Gastrocnemius medialis (tissue), 4 donors: ENCODE results near the gene TFEB. TPM values are rescaled to one million over a fixed set of nuclear protein-coding genes. Genes with fewer than 3 reads are reported as not detected.

ENCODE experiments used
- ATAC-seq, 2 donors: fragments of 150-250 bp; one replicate each; pipeline ENCODE4 v1.9.1; 2016
- DNase-seq, 2 donors: peaks; one replicate each; pipeline ENCODE4 v3.0.0-alpha.2; 2019
- H3K27ac ChIP-seq, 4 donors: fragments of 200-600 bp; sonication (generic); 1 replicate in 1 of 4; 2 replicates in 3 of 4; pipeline ENCODE4 v1.5.1; 2016 to 2018; ENCODE audit warnings: mild to moderate bottlenecking in 2 of 4, moderate library complexity in 1 of 4
- H3K27me3 ChIP-seq, 3 donors: fragments of 200-600 bp; sonication (generic) in 2 of 3; 1 replicate in 1 of 3; 2 replicates in 2 of 3; pipeline versions ENCODE4 v1.5.1 to v1.6.0; 2016 to 2019; ENCODE audit warnings: mild to moderate bottlenecking in 1 of 3, moderate library complexity in 1 of 3
- H3K36me3 ChIP-seq, 2 donors: fragments of 200-600 bp; sonication (generic) in 1 of 2; one replicate each; pipeline ENCODE4 v1.5.1; 2017 to 2018
- H3K4me1 ChIP-seq, 2 donors: fragments of 200-600 bp; sonication (generic) in 1 of 2; one replicate each; pipeline ENCODE4 v1.5.1; 2016 to 2017; ENCODE audit warnings: mild to moderate bottlenecking in 2 of 2
- H3K4me3 ChIP-seq, 4 donors: fragments of 200-600 bp; sonication (generic) in 3 of 4; 1 replicate in 1 of 4; 2 replicates in 3 of 4; pipeline ENCODE4 v1.5.1; 2016 to 2019; ENCODE audit warnings: mild to moderate bottlenecking in 2 of 4
- H3K9me3 ChIP-seq, 3 donors: fragments of 200-600 bp; sonication (generic) in 2 of 3; 1 replicate in 1 of 3; 2 replicates in 2 of 3; pipeline ENCODE4 v1.5.1; 2016 to 2019
- CTCF ChIP-seq, 5 experiments: fragments of 450-650 bp in 3 of 5; fragments of 200-600 bp in 2 of 5; sonication (generic) in 2 of 5; IDR thresholded peaks in 4 of 5; conservative IDR thresholded peaks in 1 of 5; 1 replicate in 4 of 5; 2 replicates in 1 of 5; pipeline ENCODE4 v1.5.1; 2016 to 2019; ENCODE audit warnings: antibody characterized with exemption in 5 of 5, mild to moderate bottlenecking in 3 of 5, moderate library complexity in 3 of 5
- POLR2A ChIP-seq, 2 donors: fragments of 450-650 bp; IDR thresholded peaks; one replicate each; pipeline ENCODE4 v1.6.1; 2017; ENCODE audit warnings: antibody characterized with exemption in 2 of 2, mild to moderate bottlenecking in 2 of 2, moderate library complexity in 2 of 2
- in situ Hi-C, 4 donors: fragments of 200-750 bp; cut with MboI; loops; one replicate each; pipeline versions ENCODE4 v1.15.0 to v1.8.0; 2017; ENCODE audit warnings: low sequenced_read_pairs in 4 of 4
- intact Hi-C: fragments of 100-400 bp; cut with DNase I; formaldehyde crosslinking; loops from one replicate; pipeline ENCODE4 v1.15.1; 2023; ENCODE audit warnings: low total_unique reads
- total RNA-seq, 4 donors: library from RNA; depleted of rRNA; stranded (reverse); fragments of >200 nt; gene quantifications; one replicate each; pipeline versions ENCODE4 v1.1.0 to v1.2.3, GENCODE V29; 2016

TFEB gene
- total RNA-seq, 4 donors from 2014 or later = 82.8 to 121 (median 93.3) TPM

GRCh38 chr6:41763470-41763869 is 28.1 kb upstream of the TFEB start:
- Histone ChIP-seq H3K27ac (no peak overlapping the region), H3K9me3 (no peaks in the 10 kb centered on the region), H3K36me3 (no peaks in the 10 kb centered on the region), H3K4me1 (no peaks in the 10 kb centered on the region), H3K4me3 (no peak overlapping the region), H3K27me3 (no peaks in the 10 kb centered on the region)
- in situ Hi-C loops (loop anchor here in 1 of 4 donors (25.0 kb wide), 1 partner anchor 151 kb away; no protein-coding TSS in a partner anchor), intact Hi-C loops (no loop called here)
- TF ChIP-seq CTCF (IDR thresholded peaks at IDR 0.05 in 4 of 5, conservative IDR thresholded peaks at IDR 0.05 in 1 of 5) = no peak
- no peak for TF ChIP-seq POLR2A (IDR thresholded peaks at IDR 0.05)
- no peak for DNase-seq
- ATAC-seq = no peak

GRCh38 chr6:41759905-41760579 is 24.6 kb upstream of the TFEB start:
- Histone ChIP-seq H3K27me3 (no peaks in the 10 kb centered on the region), H3K27ac (no peak overlapping the region), H3K4me3 (no peak overlapping the region), H3K36me3 (no peaks in the 10 kb centered on the region), H3K4me1 (no peaks in the 10 kb centered on the region), H3K9me3 (no peaks in the 10 kb centered on the region)
- in situ Hi-C loops (loop anchor here in 1 of 4 donors (25.0 kb wide), 1 partner anchor 148 kb away; no protein-coding TSS in a partner anchor), intact Hi-C loops (no loop called here)
- no peak for TF ChIP-seq CTCF (IDR thresholded peaks at IDR 0.05 in 4 of 5, conservative IDR thresholded peaks at IDR 0.05 in 1 of 5)
- no peak for TF ChIP-seq POLR2A (IDR thresholded peaks at IDR 0.05)
- no peak for ATAC-seq
- DNase-seq = no peak

- ATAC-seq (no peak), DNase-seq (no peak)
- TF ChIP-seq CTCF (IDR thresholded peaks at IDR 0.05 in 4 of 5, conservative IDR thresholded peaks at IDR 0.05 in 1 of 5) = no peak
- no peak for TF ChIP-seq POLR2A (IDR thresholded peaks at IDR 0.05)
- Histone ChIP-seq H3K9me3 (no peaks in the 10 kb centered on the region), H3K36me3 (no peaks in the 10 kb centered on the region), H3K4me1 (no peaks in the 10 kb centered on the region), H3K27ac (no peak overlapping the region), H3K4me3 (no peak overlapping the region), H3K27me3 (no peaks in the 10 kb centered on the region)
- intact Hi-C loops = no loop called here
- in situ Hi-C loops = loop anchor here in 1 of 4 donors (25.0 kb wide), 1 partner anchor 147 kb away; no protein-coding TSS in a partner anchor
Observed at GRCh38 chr6:41759106-41759904, 23.9 kb upstream of the TFEB start.

GRCh38 chr6:41758641-41759035 is 23.2 kb upstream of the TFEB start:
- ATAC-seq (no peak), DNase-seq (no peak)
- Histone ChIP-seq H3K27ac (no peak overlapping the region), H3K27me3 (no peaks in the 10 kb centered on the region), H3K4me1 (no peaks in the 10 kb centered on the region), H3K4me3 (no peak overlapping the region), H3K36me3 (no peaks in the 10 kb centered on the region), H3K9me3 (no peaks in the 10 kb centered on the region)
- TF ChIP-seq POLR2A (IDR thresholded peaks at IDR 0.05) (no peak), CTCF (IDR thresholded peaks at IDR 0.05 in 4 of 5, conservative IDR thresholded peaks at IDR 0.05 in 1 of 5) (no peak)
- intact Hi-C loops = no loop called here
- in situ Hi-C loops = loop anchor here in 1 of 4 donors (25.0 kb wide), 1 partner anchor 146 kb away; no protein-coding TSS in a partner anchor
